ENCODE measurements around the gene CFAP58.

GRCh38 chr10:104416851-104417250, 63.2 kb downstream of the CFAP58 start:
- TF ChIP-seq CTCF (IDR thresholded peaks at IDR 0.05 in 4 of 5, conservative IDR thresholded peaks at IDR 0.05 in 1 of 5): no peak
- TF ChIP-seq POLR2A (IDR thresholded peaks at IDR 0.05): no peak
